CD4-positive, CD25-positive, alpha-beta regulatory T cell (primary cell): Measurements from ENCODE around the gene VSNL1. TPM values are rescaled to one million over a fixed set of nuclear protein-coding genes. Genes with fewer than 3 reads are reported as not detected.

Source experiments
- ATAC-seq, 2 donors: fragments of 150-1000 bp; cut with Tn5 transposase; one replicate each; pipeline ENCODE4 v1.10.0; 2021; ENCODE audit warnings: low read depth in 2 of 2, moderate number of reproducible peaks in 2 of 2, moderate library complexity in 1 of 2
- DNase-seq, 3 donors: peaks; one replicate each; pipeline versions ENCODE4 v3.0.0 to v3.0.0-alpha.2; 2012 to 2022; ENCODE audit warnings: mixed read lengths in 1 of 3
- H3K27ac ChIP-seq: one replicate; pipeline ENCODE4 v1.7.0; 2013; ENCODE audit warnings: mild to moderate bottlenecking, low read length; ENCODE audit not compliant: insufficient read depth, poor library complexity, severe bottlenecking
- H3K27me3 ChIP-seq: one replicate; pipeline ENCODE4 v1.7.0; 2013; ENCODE audit warnings: low read length; ENCODE audit not compliant: control insufficient read depth, insufficient read depth
- H3K36me3 ChIP-seq: one replicate; pipeline ENCODE4 v1.7.0; 2013; ENCODE audit warnings: mild to moderate bottlenecking, low read length, moderate library complexity; ENCODE audit not compliant: control insufficient read depth, insufficient read depth
- H3K4me1 ChIP-seq: 2 replicates; pipeline ENCODE4 v1.7.0; 2013; ENCODE audit warnings: mild to moderate bottlenecking, low read length; ENCODE audit not compliant: insufficient read depth, control insufficient read depth, poor library complexity, severe bottlenecking
- H3K4me3 ChIP-seq: one replicate; pipeline ENCODE4 v1.7.0; 2013; ENCODE audit warnings: low read depth, mild to moderate bottlenecking, low read length, moderate library complexity
- H3K9me3 ChIP-seq, 2 experiments: 1 replicate in 1 of 2; 2 replicates in 1 of 2; pipeline ENCODE4 v1.7.0; 2013; ENCODE audit warnings: low read length in 2 of 2, mild to moderate bottlenecking in 1 of 2, moderate library complexity in 1 of 2; ENCODE audit not compliant: control insufficient read depth in 2 of 2
- H3K27ac Mint-ChIP-seq, 3 donors: one replicate each; pipeline ENCODE4 v1.8.0; 2020 to 2022; ENCODE audit warnings: mild to moderate bottlenecking in 3 of 3, mixed read lengths in 3 of 3, moderate library complexity in 2 of 3
- H3K27me3 Mint-ChIP-seq: one replicate; pipeline ENCODE4 v1.8.0; 2022; ENCODE audit warnings: mild to moderate bottlenecking, mixed read lengths
- H3K36me3 Mint-ChIP-seq: one replicate; pipeline ENCODE4 v1.8.0; 2020; ENCODE audit warnings: mixed read lengths
- H3K4me1 Mint-ChIP-seq, 4 donors: one replicate each; pipeline ENCODE4 v1.8.0; 2020 to 2022; ENCODE audit warnings: mixed read lengths in 4 of 4, mild to moderate bottlenecking in 1 of 4
- H3K4me3 Mint-ChIP-seq, 4 donors: one replicate each; pipeline ENCODE4 v1.8.0; 2020 to 2022; ENCODE audit warnings: mild to moderate bottlenecking in 4 of 4, mixed read lengths in 4 of 4, moderate library complexity in 3 of 4
- H3K9me3 Mint-ChIP-seq, 7 donors: one replicate each; pipeline ENCODE4 v1.8.0; 2020 to 2022; ENCODE audit warnings: mixed read lengths in 7 of 7, mild to moderate bottlenecking in 3 of 7, moderate library complexity in 2 of 7
- polyA plus RNA-seq, 4 donors: library from polyadenylated mRNA; unstranded; fragments of 300-500 nt; fragmentation: Illumina TruSeq; gene quantifications; one replicate each; pipeline ENCODE4 v1.2.3, GENCODE V29; 2021
- total RNA-seq: library from RNA; stranded (reverse); gene quantifications from one replicate; pipeline ENCODE4 v1.2.3, GENCODE V29; 2022

The VSNL1 gene
- total and polyA plus RNA-seq, 5 donors from 2014 or later: not detected

DNA sequence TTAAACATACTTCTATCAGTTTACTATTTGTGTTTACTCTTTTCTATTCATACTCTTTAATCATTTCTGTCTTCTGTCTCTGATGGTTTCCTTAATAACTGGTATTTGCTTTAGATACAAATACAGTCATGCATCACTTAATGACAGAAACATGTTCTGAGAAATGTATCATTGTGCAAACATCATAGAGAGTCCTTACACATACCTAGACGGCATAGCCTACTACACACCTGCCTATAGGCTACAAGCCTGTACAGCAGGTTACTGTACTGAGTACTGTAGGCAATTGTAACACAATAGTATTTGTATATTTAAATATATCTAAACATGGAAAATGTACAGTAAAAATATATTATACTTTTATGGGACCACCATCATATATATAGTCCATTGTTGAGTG is 36.3 kb downstream of the VSNL1 start:
- H3K9me3 Mint-ChIP-seq: peaks cover 0 to 6% (median 0%) of the 10 kb centered on the region in 7 donors
- Histone ChIP-seq H3K27ac (no peak overlapping the region), H3K27me3 (no peaks in the 10 kb centered on the region), H3K4me3 (no peak overlapping the region), H3K4me1 (no peaks in the 10 kb centered on the region), H3K36me3 (no peaks in the 10 kb centered on the region), H3K9me3 (no peaks in the 10 kb centered on the region)
- no peaks in the 10 kb centered on the region for H3K27me3 Mint-ChIP-seq
- no peak overlapping the region for H3K4me3 Mint-ChIP-seq
- no peak for DNase-seq
- no peaks in the 10 kb centered on the region for H3K4me1 Mint-ChIP-seq
- H3K36me3 Mint-ChIP-seq: no peaks in the 10 kb centered on the region
- H3K27ac Mint-ChIP-seq: no peak overlapping the region
- ATAC-seq: no peak

DNA sequence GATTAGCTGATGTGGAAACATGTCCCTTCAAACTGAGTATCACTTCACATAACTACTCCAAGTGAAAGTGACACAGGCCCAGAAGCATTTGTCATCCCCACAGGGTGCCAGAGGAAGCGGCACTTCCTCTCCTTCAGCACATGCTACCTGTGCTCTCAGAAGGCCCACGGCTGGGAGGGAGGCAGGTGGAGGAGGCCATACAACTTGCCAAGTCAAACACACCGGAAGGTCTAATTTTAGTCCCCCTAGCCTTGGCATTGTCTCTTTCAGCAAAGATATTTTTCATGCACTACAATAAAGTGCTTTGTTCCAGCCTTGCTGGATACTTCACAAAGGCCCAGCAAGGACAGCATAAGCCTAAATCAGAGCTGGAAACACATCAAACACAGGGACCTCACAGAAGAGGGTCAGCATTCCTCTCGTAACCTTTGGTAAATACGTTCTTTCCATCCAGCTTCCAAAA is 38.0 kb downstream of the VSNL1 start:
- no peaks in the 10 kb centered on the region for H3K4me1 ChIP-seq
- H3K4me3 ChIP-seq: no peak overlapping the region
- H3K36me3 Mint-ChIP-seq: no peaks in the 10 kb centered on the region
- H3K27me3 Mint-ChIP-seq: no peaks in the 10 kb centered on the region
- peaks cover 0 to 8% (median 0%) of the 10 kb centered on the region in 7 donors for H3K9me3 Mint-ChIP-seq
- no peaks in the 10 kb centered on the region for H3K4me1 Mint-ChIP-seq
- H3K27me3 ChIP-seq: no peaks in the 10 kb centered on the region
- ATAC-seq (no peak), DNase-seq (no peak)
- no peak overlapping the region for H3K27ac Mint-ChIP-seq
- H3K4me3 Mint-ChIP-seq: no peak overlapping the region
- H3K36me3 ChIP-seq: no peaks in the 10 kb centered on the region
- H3K27ac ChIP-seq: no peak overlapping the region
- no peaks in the 10 kb centered on the region for H3K9me3 ChIP-seq

DNA sequence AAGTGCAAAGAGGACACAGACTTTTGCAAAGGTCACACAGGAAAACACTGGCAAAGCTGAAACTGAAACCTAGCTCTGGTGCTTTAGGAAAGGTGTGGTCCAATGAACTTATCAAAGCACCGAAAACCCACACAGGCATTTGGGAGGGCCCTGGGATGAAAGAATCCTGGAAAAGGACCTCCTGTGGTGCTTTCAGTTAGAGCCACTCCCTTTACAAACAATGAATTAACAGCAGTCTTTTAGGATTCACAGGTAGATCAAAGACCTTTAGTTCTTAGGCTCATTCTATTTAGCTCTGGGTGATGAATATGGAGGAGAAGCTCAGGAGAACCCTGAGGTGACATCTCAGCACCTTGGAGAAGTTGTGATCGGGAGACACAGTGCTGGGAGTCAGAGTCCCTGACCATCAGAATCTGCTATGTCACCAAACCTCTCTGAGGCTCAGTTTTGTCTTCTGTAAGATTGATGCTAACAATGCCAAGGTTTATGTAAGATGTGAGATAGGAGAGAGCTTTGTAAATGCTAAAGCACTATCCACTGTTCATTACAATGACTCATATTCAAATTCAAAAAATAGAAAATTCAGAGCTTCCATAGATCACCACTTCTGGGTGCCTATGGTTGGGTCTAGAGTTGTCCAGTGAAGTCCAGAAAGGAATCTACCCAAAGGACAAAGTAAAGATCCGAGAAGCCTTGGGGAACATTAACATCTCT is 39.3 kb downstream of the VSNL1 start:
- Mint-ChIP-seq H3K4me3 (no peak overlapping the region), H3K4me1 (no peaks in the 10 kb centered on the region)
- no peak for ATAC-seq

DNA sequence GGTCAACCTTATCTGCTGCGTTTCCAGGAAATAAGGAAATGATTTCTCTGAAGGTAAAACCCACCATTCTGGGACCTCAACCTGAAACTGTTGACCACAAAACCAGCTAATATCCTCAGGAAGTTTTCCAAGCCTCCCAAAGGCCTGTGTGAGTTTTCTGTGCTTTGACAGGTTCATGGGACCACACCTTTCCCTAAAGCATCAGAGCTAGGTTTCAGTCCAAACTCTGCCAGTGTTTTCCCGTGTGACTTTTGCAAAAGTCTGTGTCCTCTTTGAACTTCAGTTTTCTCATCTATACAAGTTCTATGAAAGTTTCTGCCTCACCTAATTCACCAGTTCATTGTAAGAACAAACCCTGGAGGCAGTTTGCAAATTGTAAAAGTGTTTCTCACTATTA is 39.8 kb downstream of the VSNL1 start:
- H3K27ac Mint-ChIP-seq: no peak overlapping the region

More for the DNA sequence above, 39.3 kb downstream of the VSNL1 start:
- H3K4me3 ChIP-seq: no peak overlapping the region
- no peaks in the 10 kb centered on the region for H3K9me3 ChIP-seq
- H3K9me3 Mint-ChIP-seq: peaks cover 0 to 8% (median 0%) of the 10 kb centered on the region in 7 donors
- H3K36me3 Mint-ChIP-seq: no peaks in the 10 kb centered on the region
- no peak overlapping the region for H3K27ac ChIP-seq
- H3K36me3 ChIP-seq: no peaks in the 10 kb centered on the region
- H3K27me3 Mint-ChIP-seq: no peaks in the 10 kb centered on the region
- H3K4me1 ChIP-seq: no peaks in the 10 kb centered on the region
- no peaks in the 10 kb centered on the region for H3K27me3 ChIP-seq
- DNase-seq: no peak
- no peak overlapping the region for H3K27ac Mint-ChIP-seq

DNA sequence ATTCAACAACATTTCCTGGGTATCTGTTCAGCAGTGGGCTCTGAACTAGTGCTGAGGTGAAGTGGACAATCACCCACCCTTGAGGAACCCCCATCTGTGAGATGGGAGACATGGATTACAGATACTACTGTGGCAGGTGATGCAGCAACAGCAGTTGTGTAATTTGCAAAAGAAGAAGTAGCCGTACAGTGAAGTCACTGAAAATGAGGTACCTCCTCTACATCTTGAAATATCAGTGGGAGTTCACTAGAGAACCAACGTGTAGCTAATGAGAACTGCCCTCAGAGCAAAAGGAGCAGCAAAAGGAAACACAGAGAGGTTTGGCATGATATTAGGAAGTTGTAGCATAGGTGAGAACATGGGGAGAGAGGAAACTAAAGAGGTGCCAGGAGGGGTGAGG is 41.3 kb downstream of the VSNL1 start:
- Histone ChIP-seq H3K27ac (no peak overlapping the region), H3K4me3 (no peak overlapping the region), H3K36me3 (no peaks in the 10 kb centered on the region), H3K9me3 (no peaks in the 10 kb centered on the region), H3K27me3 (no peaks in the 10 kb centered on the region), H3K4me1 (no peaks in the 10 kb centered on the region)
- H3K4me3 Mint-ChIP-seq: no peak overlapping the region
- no peak for DNase-seq
- ATAC-seq: no peak
- no peak overlapping the region for H3K27ac Mint-ChIP-seq
- no peaks in the 10 kb centered on the region for H3K27me3 Mint-ChIP-seq
- no peaks in the 10 kb centered on the region for H3K36me3 Mint-ChIP-seq
- H3K9me3 Mint-ChIP-seq: peaks cover 0 to 5% (median 0%) of the 10 kb centered on the region in 7 donors
- no peaks in the 10 kb centered on the region for H3K4me1 Mint-ChIP-seq

More for the DNA sequence above, 39.8 kb downstream of the VSNL1 start:
- DNase-seq (no peak), ATAC-seq (no peak)
- H3K4me1 ChIP-seq: no peaks in the 10 kb centered on the region
- no peak overlapping the region for H3K4me3 Mint-ChIP-seq
- no peak overlapping the region for H3K27ac ChIP-seq
- H3K4me3 ChIP-seq: no peak overlapping the region
- no peaks in the 10 kb centered on the region for H3K36me3 Mint-ChIP-seq
- no peaks in the 10 kb centered on the region for H3K4me1 Mint-ChIP-seq
- no peaks in the 10 kb centered on the region for H3K36me3 ChIP-seq
- no peaks in the 10 kb centered on the region for H3K27me3 ChIP-seq
- H3K9me3 ChIP-seq: no peaks in the 10 kb centered on the region
- H3K27me3 Mint-ChIP-seq: no peaks in the 10 kb centered on the region
- H3K9me3 Mint-ChIP-seq: peaks cover 0 to 6% (median 0%) of the 10 kb centered on the region in 7 donors

DNA sequence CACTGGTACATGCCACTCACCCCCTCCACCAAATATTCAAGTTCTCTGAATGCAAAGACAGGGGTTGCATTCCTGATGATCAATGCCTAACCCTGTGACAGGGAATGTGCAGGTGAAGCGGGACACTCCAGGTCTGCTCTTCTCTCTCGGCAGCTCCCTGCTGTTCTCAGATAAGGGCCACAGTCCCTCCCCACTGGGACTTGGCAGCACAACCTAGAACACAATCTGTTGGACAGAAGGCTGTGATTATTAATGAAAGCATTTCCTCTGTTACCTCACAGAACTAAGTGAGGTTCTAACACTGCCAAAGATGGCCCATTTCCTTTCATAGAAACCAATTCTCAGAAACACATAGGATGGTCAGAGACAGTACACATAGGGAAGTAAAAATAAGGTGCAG is 42.7 kb downstream of the VSNL1 start:
- Mint-ChIP-seq H3K4me3 (no peak overlapping the region), H3K27ac (no peak overlapping the region), H3K9me3 (peaks cover 0 to 5% (median 0%) of the 10 kb centered on the region in 7 donors), H3K36me3 (no peaks in the 10 kb centered on the region), H3K4me1 (no peaks in the 10 kb centered on the region), H3K27me3 (no peaks in the 10 kb centered on the region)
- Histone ChIP-seq H3K4me1 (no peaks in the 10 kb centered on the region), H3K36me3 (no peaks in the 10 kb centered on the region), H3K27me3 (no peaks in the 10 kb centered on the region), H3K27ac (no peak overlapping the region), H3K4me3 (no peak overlapping the region), H3K9me3 (no peaks in the 10 kb centered on the region)
- DNase-seq: no peak
- ATAC-seq: no peak

DNA sequence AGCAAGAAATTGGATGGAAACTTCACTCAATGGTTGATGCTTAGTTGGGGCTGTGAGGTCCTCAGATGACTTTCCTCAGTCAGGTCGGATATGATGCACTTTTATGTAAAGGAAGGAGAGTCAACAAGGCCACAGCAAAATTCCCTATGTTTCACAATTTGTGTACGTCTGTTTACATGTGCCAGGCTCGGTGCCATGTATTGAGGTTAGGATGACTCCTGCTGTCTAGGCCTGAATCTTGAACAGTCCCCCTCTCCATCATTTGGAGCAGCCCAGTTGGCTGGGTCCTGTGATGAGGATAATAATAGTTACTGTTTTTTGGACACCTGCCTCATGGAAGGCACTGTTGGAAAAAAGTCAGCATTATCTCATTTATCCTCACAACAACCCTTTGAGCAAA is 43.1 kb downstream of the VSNL1 start:
- H3K27me3 Mint-ChIP-seq: no peaks in the 10 kb centered on the region
- ATAC-seq (no peak), DNase-seq (no peak)
- H3K27ac Mint-ChIP-seq: no peak overlapping the region
- Histone ChIP-seq H3K27me3 (no peaks in the 10 kb centered on the region), H3K4me3 (no peak overlapping the region), H3K4me1 (no peaks in the 10 kb centered on the region), H3K36me3 (no peaks in the 10 kb centered on the region), H3K9me3 (no peaks in the 10 kb centered on the region), H3K27ac (no peak overlapping the region)
- peaks cover 0 to 5% (median 0%) of the 10 kb centered on the region in 7 donors for H3K9me3 Mint-ChIP-seq
- H3K4me1 Mint-ChIP-seq: no peaks in the 10 kb centered on the region
- H3K4me3 Mint-ChIP-seq: no peak overlapping the region
- no peaks in the 10 kb centered on the region for H3K36me3 Mint-ChIP-seq

DNA sequence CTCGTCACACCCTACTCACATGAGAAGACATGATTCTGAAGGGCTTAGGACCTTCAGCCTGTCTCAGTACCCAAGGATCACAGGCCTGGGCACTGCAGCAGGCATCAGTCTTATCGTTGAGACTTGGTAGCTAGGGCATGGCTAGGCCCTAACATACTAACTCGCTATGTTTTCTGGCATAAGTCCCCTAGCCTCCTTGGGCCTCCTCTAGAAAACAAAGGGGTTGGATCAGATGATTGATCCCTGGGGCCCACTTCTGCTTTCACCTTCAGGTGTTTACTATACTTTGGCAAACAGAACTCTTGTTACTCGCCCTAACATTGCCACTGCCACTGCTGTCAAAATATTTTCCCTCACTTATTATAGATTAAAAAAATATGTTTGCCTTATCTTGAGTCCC is 44.2 kb downstream of the VSNL1 start:
- no peaks in the 10 kb centered on the region for H3K4me1 Mint-ChIP-seq

More for the DNA sequence above, 44.2 kb downstream of the VSNL1 start:
- no peak for ATAC-seq
- H3K36me3 Mint-ChIP-seq: no peaks in the 10 kb centered on the region
- H3K4me3 ChIP-seq: no peak overlapping the region
- no peak overlapping the region for H3K27ac Mint-ChIP-seq
- H3K27me3 ChIP-seq: no peaks in the 10 kb centered on the region
- DNase-seq: no peak
- H3K4me1 ChIP-seq: no peaks in the 10 kb centered on the region
- H3K9me3 Mint-ChIP-seq: peaks cover 0 to 5% (median 0%) of the 10 kb centered on the region in 7 donors
- H3K4me3 Mint-ChIP-seq: no peak overlapping the region
- no peaks in the 10 kb centered on the region for H3K36me3 ChIP-seq
- no peaks in the 10 kb centered on the region for H3K27me3 Mint-ChIP-seq
- H3K9me3 ChIP-seq: no peaks in the 10 kb centered on the region
- H3K27ac ChIP-seq: no peak overlapping the region
